ENCODE data around the gene TMPRSS3. TPM values are rescaled to one million over a fixed set of nuclear protein-coding genes. Genes with fewer than 3 reads are reported as not detected.

TMPRSS3 gene
- total RNA-seq, 4 donors from 2014 or later = 0.34 to 1.6 (median 1.0) TPM; not detected in 1

DNA sequence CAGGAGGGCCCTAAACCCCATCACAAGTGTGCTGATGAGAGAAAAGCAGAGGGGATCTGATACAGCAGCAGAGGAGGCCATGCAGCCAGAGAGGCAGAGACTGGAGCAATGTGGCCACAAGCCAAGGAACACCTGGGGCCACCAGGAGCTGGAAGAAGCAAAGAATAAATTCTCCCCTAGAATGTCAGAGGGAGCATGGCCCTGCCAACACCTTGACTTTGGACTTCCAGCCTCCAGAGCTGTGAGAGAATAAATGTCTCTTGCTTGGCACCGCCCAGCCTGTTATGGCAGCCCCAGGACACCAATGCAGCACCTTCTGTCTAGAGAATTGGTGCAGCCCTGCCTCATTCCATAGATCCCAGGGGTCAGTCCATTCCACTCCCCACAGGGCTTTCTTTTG lies 33.2 kb upstream of the TMPRSS3 start:
- H3K4me1 ChIP-seq = no peaks in the 10 kb centered on the region
- no peak overlapping the region for H3K27ac ChIP-seq
- DNase-seq (ENCODE audit: low spot score in 2 of 2) = peak in 1 of 2 donors; percentile 32
- H3K9me3 ChIP-seq = peaks cover 3% of the 10 kb centered on the region
- no peak overlapping the region for H3K4me3 ChIP-seq
- TF ChIP-seq, protein P1, sequence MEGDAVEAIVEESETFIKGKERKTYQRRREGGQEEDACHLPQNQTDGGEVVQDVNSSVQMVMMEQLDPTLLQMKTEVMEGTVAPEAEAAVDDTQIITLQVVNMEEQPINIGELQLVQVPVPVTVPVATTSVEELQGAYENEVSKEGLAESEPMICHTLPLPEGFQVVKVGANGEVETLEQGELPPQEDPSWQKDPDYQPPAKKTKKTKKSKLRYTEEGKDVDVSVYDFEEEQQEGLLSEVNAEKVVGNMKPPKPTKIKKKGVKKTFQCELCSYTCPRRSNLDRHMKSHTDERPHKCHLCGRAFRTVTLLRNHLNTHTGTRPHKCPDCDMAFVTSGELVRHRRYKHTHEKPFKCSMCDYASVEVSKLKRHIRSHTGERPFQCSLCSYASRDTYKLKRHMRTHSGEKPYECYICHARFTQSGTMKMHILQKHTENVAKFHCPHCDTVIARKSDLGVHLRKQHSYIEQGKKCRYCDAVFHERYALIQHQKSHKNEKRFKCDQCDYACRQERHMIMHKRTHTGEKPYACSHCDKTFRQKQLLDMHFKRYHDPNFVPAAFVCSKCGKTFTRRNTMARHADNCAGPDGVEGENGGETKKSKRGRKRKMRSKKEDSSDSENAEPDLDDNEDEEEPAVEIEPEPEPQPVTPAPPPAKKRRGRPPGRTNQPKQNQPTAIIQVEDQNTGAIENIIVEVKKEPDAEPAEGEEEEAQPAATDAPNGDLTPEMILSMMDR (IDR thresholded peaks at IDR 0.05) = no peak
- H3K27me3 ChIP-seq = peaks cover 23% of the 10 kb centered on the region
- H3K36me3 ChIP-seq = no peaks in the 10 kb centered on the region
- WGBS = 100% methylated on average over 1 of the region's 1 CpG

GRCh38 chr21:42427809-42428419 lies 32.1 kb upstream of the TMPRSS3 start:
- Histone ChIP-seq H3K4me3 (no peak overlapping the region), H3K36me3 (no peaks in the 10 kb centered on the region), H3K27me3 (peaks cover 24% of the 10 kb centered on the region), H3K27ac (no peak overlapping the region), H3K9me3 (peaks cover 3% of the 10 kb centered on the region), H3K4me1 (no peaks in the 10 kb centered on the region)
- WGBS = 84% methylated on average over 7 of the region's 10 CpGs
- TF ChIP-seq POLR2A (IDR thresholded peaks at IDR 0.05) (no peak), POLR2AphosphoS5 (IDR thresholded peaks at IDR 0.05) (no peak), EP300 (IDR thresholded peaks at IDR 0.05) (no peak)
- TF ChIP-seq, protein P1 (IDR thresholded peaks at IDR 0.05) = no peak
- DNase-seq (ENCODE audit: low spot score in 2 of 2) = peak in 1 of 2 donors; percentile 25

- peak in 1 of 2 donors; percentile 52 for DNase-seq (ENCODE audit: low spot score in 2 of 2)
- Histone ChIP-seq H3K36me3 (no peaks in the 10 kb centered on the region), H3K4me1 (no peaks in the 10 kb centered on the region), H3K27me3 (peaks cover 30% of the 10 kb centered on the region), H3K27ac (no peak overlapping the region), H3K9me3 (no peaks in the 10 kb centered on the region), H3K4me3 (no peak overlapping the region)
- WGBS = 83% methylated on average over 9 of the region's 10 CpGs
- TF ChIP-seq POLR2A (IDR thresholded peaks at IDR 0.05) = no peak
- TF ChIP-seq EP300 (IDR thresholded peaks at IDR 0.05) = no peak
- TF ChIP-seq, protein P1 (IDR thresholded peaks at IDR 0.05) = no peak
- no peak for TF ChIP-seq POLR2AphosphoS5 (IDR thresholded peaks at IDR 0.05)
Measured at GRCh38 chr21:42426876-42427480, 31.1 kb upstream of the TMPRSS3 start.

GRCh38 chr21:42426424-42426823 lies 30.6 kb upstream of the TMPRSS3 start:
- Histone ChIP-seq H3K9me3 (no peaks in the 10 kb centered on the region), H3K4me3 (no peak overlapping the region), H3K36me3 (no peaks in the 10 kb centered on the region), H3K27ac (no peak overlapping the region), H3K4me1 (no peaks in the 10 kb centered on the region), H3K27me3 (peaks cover 35% of the 10 kb centered on the region)
- 74% methylated on average over 7 of the region's 7 CpGs for WGBS
- DNase-seq (ENCODE audit: low spot score in 2 of 2) = peak in 1 of 2 donors; percentile 19
- no peak for TF ChIP-seq EP300 (IDR thresholded peaks at IDR 0.05)
- no peak for TF ChIP-seq POLR2AphosphoS5 (IDR thresholded peaks at IDR 0.05)
- no peak for TF ChIP-seq POLR2A (IDR thresholded peaks at IDR 0.05)
- TF ChIP-seq, protein P1 (IDR thresholded peaks at IDR 0.05) = no peak

GRCh38 chr21:42425591-42425990 lies 29.7 kb upstream of the TMPRSS3 start:
- Histone ChIP-seq H3K36me3 (no peaks in the 10 kb centered on the region), H3K27ac (no peak overlapping the region), H3K27me3 (peaks cover 38% of the 10 kb centered on the region), H3K4me3 (no peak overlapping the region), H3K9me3 (no peaks in the 10 kb centered on the region), H3K4me1 (no peaks in the 10 kb centered on the region)
- peak in 1 of 2 donors; percentile 4 for DNase-seq (ENCODE audit: low spot score in 2 of 2)
- 64% methylated on average over 4 of the region's 4 CpGs for WGBS
- TF ChIP-seq POLR2A (IDR thresholded peaks at IDR 0.05) (no peak), POLR2AphosphoS5 (IDR thresholded peaks at IDR 0.05) (no peak), EP300 (IDR thresholded peaks at IDR 0.05) (no peak)
- TF ChIP-seq, protein P1 (IDR thresholded peaks at IDR 0.05) = no peak
